Measurements from ENCODE around the gene KRTAP12-1.
"Not testable (repeated sequence)": the region's sequence is repeated elsewhere in the genome, so short reads cannot be mapped to it uniquely, and the experiment has no call there.

The KRTAP12-1 gene

DNA sequence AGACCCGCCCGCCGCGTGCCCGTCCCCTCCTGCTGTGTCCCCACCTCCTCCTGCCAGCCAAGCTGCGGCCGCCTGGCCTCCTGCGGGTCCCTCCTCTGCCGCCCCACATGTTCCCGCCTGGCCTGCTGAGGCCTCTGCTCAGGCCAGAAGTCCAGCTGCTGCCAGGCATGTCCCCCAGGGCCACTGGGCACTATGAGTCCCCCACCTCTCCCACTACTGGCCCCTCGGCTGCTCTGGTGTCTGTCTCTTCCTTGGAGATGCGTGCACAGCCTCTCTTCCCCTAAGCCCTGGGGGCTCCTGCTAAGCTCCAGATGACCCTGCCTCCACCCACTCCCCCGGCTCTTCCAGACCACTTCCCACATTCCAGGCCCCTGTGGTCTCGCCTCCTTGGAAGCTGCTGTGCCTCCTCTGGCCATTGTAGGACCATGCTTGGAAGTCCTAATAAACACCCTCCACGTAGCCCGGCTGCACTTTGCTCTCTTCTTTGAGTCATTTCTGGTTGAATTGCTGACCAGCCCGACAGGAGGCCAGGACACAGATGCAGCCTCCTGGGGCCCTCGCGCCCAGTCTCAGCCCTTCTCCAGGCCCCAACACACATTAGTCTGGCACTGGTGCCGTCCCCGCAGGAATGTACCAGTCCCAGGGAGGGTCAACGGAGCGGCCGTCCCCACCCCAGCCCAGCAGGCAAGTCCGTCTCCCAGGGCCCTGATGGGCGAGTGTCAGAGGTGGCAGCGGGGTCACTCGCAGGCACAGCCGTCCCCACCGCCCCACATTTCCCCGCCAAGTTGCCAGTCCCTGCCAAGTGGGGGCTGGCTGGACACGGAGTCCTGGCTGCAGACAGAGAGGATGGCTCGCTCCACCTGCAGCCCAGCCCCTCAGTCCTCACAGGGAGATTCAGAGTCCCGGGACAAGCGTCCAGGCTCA is 16.1 kb upstream of the KRTAP12-1 start:
- no peak for DNase-seq (ENCODE audit: low spot score)

DNA sequence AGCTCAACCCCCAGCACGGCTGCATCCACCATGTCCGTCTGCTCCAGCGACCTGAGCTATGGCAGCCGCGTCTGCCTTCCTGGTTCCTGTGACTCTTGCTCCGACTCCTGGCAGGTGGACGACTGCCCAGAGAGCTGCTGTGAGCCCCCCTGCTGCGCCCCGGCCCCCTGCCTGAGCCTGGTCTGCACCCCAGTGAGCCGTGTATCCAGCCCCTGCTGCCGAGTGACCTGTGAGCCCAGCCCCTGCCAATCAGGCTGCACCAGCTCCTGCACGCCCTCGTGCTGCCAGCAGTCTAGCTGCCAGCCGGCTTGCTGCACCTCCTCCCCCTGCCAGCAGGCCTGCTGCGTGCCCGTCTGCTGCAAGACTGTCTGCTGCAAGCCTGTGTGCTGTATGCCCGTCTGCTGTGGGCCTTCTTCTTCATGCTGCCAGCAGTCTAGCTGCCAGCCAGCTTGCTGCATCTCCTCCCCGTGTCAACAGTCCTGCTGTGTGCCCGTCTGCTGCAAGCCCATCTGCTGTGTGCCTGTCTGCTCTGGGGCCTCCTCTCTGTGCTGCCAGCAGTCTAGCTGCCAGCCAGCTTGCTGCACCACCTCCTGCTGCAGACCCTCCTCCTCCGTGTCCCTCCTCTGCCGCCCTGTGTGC is 15.3 kb upstream of the KRTAP12-1 start, which contains the start of gene KRTAP10-12:
KRTAP10-12 (plus strand) TSS at position 1 of the 639 bp plus-strand sequence; CDS start at position 31, 30 bp downstream.
- DNase-seq (ENCODE audit: low spot score) = not testable (repeated sequence)

DNA sequence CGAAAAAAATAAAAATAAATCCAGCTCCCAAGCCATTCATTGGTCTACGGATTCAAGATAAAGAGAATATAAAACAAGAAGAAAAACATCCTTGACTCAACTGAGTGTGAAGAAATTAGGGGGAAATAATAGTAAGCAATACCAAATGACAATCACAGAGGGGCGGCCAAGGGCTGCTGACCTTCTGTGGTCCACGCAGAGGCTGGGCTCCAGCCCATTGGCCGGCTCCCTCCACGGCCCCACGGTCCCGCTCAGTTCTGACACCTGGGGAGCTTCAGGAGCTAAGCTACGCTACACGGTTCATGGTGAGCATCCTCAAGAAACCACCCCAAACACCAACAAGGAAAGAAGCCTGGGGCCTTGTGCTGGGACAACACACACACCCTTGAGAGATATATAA is 14.6 kb upstream of the KRTAP12-1 start:
- DNase-seq (ENCODE audit: low spot score) = no peak

DNA sequence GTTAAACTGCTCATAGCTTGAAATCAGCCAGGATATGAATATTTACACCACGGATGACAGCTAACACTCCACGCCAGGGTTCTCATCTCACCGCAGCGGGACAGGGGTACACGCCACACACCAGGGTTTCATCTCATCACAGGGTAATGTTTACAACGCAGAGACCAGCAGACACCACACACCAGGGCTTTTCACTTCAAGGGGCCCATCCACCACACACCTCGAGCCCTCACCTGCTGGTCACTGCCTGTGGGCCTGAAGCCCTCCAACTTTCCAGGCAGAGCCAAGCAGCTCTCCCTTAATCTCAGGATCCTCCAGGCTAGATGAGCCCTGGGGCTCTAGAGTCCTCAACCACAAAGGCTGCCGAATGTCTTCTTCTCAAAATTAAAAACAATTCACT is 13.7 kb upstream of the KRTAP12-1 start:
- DNase-seq (ENCODE audit: low spot score) = no peak

DNA sequence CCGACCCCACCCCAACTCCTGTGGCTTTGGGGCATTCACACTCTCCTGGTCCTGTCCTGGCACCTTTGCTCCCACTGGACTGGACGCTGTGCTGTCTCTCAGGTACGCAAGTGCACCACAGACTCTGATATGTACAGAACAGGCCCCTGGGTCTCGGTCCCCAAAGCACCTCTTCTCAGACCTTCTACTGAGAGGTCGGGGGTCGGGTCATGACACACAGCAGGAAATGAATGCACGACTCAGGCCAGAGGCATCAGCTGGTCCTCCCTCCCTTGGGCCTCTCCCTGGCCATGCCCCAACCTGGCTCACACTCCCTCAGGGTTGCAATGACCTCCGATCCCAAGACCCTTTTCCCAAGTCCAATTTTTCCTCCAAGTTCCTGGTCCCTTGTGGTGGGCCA is 13.2 kb upstream of the KRTAP12-1 start:
- DNase-seq (ENCODE audit: low spot score) = no peak

DNA sequence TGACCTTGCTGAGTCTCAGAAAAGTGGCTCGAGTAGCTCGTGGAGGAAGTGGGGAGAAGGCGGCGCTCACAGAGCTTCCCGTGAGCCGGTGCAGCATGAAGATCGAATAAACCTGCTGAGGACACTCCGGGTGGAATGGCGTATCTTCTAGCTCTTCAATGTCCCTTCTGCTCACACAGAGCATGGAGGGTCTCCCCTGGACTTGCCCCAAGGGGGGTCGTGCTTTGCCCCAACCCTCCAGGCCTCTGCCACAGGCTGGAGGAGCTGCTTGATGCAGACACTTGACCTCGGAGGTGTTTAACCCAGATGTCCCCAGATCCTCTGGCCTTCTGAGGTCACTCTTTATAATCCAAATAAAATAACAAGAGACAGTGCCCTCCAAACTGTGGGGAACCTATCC is 12.8 kb upstream of the KRTAP12-1 start:
- DNase-seq (ENCODE audit: low spot score) = no peak

DNA sequence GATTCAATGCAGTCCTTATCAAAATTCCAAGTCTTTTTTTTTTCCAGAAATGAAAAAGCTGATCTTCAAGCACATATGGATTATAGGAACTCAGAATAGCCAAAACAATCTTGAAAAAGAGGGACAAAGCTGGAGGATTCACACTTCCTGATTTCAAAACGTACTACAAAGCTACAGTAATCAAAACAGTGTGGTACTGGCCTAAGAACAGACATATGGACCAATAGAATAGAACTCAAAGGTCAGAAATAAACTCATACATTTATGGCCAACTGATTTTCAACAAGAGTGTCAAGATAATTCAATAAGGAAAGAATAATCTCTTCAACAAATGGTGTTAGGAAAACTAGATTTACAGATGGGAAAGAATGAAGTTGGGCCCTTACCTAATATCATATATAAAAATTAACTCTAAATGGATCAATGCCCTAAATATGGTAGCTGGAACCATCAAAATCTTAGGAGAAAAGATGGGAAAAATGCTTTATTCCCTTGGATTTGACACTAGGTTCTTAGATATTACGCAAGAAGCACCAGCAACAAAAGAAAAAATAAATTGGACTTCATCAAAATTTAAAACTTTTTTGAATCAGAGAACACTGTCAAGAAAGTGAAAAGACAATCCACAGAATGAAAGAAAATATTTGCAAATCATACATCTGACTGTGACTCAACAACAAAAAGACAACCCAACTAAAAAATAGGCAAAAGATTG is 11.0 kb upstream of the KRTAP12-1 start:
- no peak for DNase-seq (ENCODE audit: low spot score)

DNA sequence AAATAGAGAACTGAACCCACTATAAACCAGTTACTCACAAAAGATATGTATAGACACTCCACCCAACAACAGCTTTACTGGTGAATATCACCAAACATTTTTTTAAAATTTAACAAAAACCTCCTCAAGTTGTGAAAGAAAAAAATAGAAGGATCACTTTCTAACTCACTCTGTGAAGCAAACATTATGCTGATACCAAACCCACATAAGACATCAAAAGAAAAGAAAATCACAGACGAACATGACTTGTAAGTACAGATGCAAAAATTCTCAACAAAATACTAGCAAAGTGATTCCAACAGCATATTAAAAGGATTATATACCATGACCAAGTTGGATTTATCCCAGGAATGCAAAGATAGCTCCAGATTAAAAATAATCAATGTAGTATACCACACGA is 9.7 kb upstream of the KRTAP12-1 start:
- DNase-seq (ENCODE audit: low spot score) = no peak

DNA sequence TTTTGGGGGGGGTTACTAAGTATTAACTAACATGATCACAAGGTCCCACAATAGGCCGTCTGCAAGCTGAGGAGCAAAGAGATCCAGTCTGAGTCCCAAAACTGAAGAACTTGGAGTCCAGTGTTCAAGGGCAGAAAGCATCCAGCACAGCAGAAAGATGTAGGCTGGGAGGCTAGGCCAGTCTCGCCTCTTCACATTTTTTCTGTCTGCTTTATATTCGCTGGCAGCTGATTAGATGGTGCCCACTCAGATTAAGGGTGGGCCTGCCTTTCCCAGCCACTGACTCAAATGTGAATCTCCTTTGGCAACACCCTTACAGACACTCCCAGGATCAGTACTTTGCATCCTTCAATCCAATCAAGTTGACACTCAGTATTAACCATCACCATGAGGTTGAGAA is 7.8 kb upstream of the KRTAP12-1 start:
- DNase-seq (ENCODE audit: low spot score) = not testable (repeated sequence)

DNA sequence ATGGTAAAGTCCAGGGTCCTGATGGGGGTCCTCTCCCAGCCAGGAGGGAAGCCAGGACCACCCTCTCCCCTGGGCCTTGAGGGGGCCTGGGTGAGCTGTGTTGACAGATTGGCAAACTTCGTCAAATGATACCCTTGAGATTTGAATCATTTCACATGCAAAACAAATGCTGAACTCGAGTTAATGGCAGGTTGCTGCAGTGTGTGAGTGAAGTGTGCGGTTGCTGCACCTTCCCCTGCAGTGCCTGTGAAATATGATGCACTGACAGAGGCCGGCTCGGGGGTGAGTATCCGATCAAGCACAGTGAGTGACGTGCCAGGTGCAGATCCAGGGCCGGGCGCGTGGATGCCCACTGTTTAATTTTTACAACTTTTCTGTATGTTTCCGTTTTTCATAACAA is 5.7 kb upstream of the KRTAP12-1 start:
- DNase-seq (ENCODE audit: low spot score) = no peak

DNA sequence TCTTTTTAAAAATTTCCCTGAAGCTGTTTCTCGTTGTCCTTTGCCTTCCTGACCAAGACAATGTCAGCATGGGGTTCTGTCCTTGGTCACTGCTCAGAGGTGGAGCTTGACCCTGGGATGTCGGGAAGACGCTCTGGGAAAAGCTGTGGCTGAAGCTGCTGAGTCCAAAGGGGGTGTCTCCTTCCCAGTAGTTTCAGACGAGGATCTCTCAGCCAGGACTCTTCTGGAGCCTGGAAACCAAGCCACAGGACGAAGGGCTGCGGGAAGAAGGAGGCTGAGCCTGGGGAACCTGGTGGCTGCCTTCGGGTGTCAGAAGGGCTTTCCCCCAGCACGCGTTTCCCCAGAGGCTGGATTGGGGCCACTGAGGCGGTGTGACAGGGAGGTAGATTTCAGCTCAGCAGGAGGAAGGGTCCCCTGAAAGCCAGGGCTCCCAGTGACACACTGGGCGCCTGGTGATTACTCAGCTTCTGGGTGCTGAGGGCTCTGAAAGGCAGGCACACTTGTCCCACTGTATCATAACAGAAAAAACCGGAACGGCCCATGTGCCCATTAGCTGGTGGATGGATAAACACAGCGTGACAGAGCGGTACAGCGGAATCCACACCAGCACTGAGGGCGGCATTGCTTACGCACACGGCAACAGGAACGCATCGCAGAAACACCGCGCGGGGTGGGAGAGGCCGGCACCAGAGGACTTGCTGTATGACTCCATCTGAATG is 5.0 kb upstream of the KRTAP12-1 start:
- DNase-seq (ENCODE audit: low spot score) = no peak

DNA sequence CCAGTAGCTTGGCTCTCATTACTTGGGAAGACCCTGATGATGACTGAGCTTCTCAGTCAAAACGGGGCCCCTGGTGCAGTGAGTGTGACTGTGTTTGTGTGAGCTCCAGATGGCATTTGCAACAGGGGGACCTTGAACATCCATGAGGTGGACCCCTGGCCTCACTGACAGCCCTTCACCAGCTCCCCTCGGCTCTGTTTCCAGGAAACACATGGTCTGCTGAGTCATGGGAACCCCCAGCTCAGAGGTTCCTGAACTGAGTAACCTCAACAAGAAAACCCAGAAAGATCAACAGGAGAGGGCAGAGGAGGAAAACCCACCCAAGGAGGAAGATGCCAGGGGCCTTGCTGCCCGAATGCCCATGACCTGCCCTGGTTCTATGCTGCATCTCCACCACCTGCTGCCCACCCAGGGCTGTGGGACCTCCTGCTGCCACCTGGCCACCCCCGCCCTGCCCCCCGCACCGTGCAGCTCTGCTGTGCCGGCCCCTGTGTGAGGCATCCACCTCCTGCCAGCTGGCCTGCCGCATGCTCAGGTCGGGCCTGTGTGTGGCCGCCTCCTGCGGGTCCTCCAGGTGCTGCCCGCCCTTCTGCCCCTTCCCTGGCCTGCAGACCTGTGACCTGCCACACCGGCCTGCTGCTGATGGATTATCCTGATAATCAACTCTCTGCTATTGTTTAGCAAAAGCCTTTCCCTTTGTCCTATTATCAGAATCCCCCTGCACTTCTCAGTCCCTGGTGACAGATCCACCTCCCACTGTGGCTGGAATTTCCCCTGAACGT is 4.2 kb upstream of the KRTAP12-1 start:
- DNase-seq (ENCODE audit: low spot score) = no peak

DNA sequence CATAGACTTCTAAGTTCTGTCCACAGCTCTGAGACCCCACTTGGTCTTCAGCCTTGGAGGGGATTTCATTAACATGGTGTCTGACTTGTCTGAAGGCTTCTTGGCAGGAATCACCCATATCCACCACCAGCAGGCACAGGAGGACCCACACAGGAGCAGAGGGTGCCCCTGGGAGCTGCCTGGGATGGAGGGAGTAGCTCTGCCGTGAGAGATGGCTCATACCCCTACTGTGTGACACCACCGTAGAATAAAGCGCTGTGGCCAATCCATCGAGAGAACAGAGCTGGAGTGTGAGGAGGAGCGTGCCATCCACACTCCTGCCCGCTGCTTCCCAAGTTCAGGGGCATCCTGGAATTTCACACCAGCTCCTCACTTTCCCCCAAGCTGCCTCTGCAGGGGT is 3.1 kb upstream of the KRTAP12-1 start:
- not testable (repeated sequence) for DNase-seq (ENCODE audit: low spot score)

DNA sequence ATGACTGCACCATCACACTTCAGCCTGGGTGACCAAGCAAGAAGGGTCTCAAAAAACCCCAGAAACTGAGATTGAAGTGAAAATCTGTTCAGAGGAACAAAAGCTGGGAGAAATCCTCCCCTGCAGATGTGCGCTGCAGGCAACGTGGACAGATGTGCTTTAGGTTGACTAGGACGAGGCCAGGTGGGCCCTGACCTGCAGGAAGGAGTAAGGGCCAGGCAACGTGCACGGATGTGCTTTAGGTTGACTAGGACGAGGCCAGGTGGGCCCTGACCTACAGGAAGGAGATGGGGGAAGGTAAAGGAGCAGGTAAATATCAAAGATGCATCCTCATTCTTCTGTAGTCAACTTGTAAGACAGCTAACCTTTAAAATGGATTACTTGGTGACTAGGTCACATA is 2.5 kb upstream of the KRTAP12-1 start:
- no peak for DNase-seq (ENCODE audit: low spot score)

DNA sequence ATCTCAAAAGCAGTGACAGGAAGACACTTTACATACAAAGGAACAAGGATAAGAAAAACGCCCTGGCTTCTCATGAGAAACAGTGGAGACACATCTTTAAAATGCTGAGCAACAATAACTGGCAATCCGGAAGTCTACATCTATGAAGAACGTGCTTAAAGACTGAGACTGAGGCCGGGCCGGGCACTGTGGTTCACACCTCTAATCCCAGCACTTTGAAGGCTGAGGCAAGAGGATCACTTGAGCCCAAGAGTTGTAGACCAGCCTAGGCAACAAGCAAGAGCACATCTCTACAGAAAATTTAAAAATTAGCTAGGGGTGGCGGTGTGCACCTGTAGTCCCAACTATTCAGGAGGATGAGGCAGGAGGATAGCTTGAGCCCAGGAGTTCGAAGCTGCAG is 2.1 kb upstream of the KRTAP12-1 start:
- DNase-seq (ENCODE audit: low spot score) = no peak

DNA sequence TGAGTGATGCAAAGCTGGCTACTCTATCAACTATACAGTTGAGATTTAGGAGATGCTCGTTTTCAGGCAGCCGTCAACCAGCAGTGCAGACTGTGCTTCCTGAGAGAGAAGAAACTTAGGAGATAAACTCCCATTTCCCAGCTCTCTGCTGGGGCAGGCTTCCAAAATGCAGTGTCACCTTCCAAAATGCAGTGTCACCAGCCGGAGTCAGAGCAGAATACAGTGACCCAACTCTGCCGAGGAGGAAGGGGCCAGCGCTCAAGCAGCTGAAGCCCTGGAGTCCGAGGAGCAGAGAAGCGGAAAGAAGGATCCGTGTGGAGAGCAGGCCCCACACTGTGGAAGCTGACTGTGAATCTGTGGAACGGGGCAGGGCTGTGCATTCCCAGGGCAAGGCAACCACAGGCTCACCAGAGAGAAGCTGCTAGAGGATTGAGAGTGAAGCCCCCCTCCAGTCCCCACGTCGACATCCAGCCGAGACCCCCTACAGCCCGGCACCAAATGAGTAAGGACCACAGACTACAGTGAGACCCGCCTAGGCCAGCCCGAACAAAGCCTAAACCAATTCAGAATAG is 703 bp upstream of the KRTAP12-1 start:
- no peak for DNase-seq (ENCODE audit: low spot score)

DNA sequence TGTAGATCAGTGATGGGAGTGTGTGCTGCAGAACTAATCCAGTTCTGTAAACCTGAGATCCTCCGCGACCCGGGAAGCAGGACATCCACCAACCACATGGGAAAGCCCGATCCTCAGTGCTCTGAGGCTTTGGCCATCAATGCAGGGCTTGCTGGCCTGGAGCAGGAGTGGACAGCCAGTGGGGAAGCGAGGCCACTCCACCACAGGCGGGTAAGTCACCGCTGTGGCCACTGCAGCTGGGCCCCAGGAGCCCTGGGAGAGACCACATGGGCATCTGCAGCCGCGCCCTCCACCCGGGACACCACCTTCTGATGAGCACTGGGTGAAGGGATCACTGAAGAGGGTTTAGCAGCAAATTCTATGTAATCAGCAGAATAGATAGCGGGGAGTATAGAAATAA is 811 bp downstream of the KRTAP12-1 start:
- DNase-seq (ENCODE audit: low spot score) = no peak

DNA sequence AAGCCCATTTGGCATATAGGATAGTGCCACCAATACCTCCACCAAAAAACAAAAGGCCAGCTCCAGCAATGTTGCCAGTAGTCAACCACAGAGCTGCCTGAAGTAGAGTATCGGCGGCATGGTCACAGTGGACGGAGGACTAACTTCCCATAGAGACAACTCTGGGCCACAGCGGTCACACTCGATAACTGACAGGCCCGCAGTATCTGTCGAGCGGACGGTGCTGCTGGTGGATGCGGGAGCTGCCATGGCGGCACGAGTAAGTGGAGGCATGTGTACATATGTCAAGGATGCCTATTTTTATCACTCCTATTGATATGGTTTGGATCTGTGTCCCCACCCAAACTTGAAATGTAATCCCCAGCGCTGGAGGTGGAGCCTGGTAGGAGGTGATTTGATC is 4.1 kb downstream of the KRTAP12-1 start:
- no peak for DNase-seq (ENCODE audit: low spot score)

DNA sequence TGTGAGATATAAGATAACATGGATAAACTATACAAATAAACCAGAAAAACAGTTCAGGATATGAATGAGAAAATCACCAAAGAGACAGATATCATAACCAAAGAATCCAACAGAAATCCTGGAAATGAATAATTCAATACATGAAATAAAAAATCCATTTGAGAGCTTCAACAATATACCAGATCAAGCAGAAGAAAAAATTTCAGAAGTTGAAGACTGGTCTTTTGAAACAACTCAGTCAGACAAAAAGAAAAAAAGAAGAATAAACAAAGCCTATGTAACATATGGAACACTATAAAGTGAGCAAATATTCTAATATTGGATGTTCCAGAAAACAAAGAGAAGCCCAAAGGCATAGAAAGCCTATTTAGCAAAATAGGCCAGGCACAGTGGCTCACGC is 10.1 kb downstream of the KRTAP12-1 start:
- no peak for DNase-seq (ENCODE audit: low spot score)

DNA sequence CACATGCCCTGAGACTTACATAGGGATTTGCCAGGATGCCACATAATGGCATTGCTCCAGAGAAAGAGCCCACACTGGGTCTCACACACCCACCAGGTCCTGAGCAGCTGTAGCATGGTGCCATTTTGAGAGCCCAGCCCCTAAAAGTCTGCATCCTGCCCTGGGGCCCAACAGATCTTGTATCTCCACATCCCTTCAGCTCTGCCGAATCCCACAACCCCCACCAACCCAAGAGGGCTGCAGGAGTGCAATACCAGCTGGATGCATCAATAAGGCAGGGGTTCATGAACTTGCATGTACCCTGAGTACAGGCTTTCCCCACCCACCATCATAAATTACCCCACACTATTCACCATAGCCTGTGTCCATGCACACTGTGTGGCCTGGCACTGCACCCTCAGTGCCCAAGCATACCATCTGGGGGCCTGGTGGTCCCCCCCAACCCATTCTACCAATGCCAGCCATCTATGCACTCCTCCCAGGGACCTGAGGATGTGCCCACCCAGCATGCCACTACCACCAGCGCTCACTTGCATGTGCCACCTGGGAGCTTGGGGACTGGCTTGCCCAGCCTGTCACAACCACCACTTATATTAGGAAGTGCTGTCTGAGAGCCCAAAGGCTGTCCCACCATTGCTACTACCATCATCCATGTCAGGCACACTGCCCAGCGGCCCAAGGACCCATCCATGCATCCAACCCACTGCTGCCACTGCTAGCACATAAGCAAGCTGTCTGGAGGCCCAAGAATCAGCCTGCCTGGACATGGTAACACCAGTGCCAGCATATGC is 11.1 kb downstream of the KRTAP12-1 start:
- DNase-seq (ENCODE audit: low spot score) = no peak

Measured in kidney tubule cell (primary cell).